NB4 (cell line): Measurements from ENCODE around the gene VPS13C.

ENCODE experiments used
- DNase-seq: peaks from one replicate; pipeline ENCODE4 v3.0.0; 2010; ENCODE audit warnings: low read depth
- H3K4me3 ChIP-seq: one replicate; pipeline ENCODE4 v1.5.1; 2011; ENCODE audit warnings: mild to moderate bottlenecking, low read depth, low read length, moderate library complexity
- CTCF ChIP-seq: IDR thresholded peaks from one replicate; pipeline ENCODE4 v1.5.1; 2012; ENCODE audit warnings: low read depth, low read length
- MYC ChIP-seq: IDR thresholded peaks from 2 replicates; pipeline ENCODE4 v1.6.1; 2011; ENCODE audit warnings: low read depth, low read length
- POLR2A ChIP-seq: IDR thresholded peaks from 2 replicates; pipeline ENCODE4 v1.6.1; 2011; ENCODE audit warnings: mild to moderate bottlenecking; ENCODE audit not compliant: insufficient read length; ENCODE audit errors: extremely low read depth
- TF ChIP-seq, protein P1 (sequence below): IDR thresholded peaks from 2 replicates; pipeline ENCODE4 v1.6.1; 2011; ENCODE audit warnings: low read depth, low read length

The VPS13C gene

GRCh38 chr15:62066663-62067447 is 6.6 kb upstream of the VPS13C start, which contains the start of gene C2CD4A:
C2CD4A (plus strand) TSS chr15:62066977; CDS start chr15:62067614, 637 bp downstream.
- no peak within 1 kb of the TSS for H3K4me3 ChIP-seq
- TF ChIP-seq POLR2A (no peak), CTCF (no peak), MYC (no peak)
- TF ChIP-seq, protein P1, sequence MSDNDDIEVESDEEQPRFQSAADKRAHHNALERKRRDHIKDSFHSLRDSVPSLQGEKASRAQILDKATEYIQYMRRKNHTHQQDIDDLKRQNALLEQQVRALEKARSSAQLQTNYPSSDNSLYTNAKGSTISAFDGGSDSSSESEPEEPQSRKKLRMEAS = no peak
- peak; percentile 52 for DNase-seq

GRCh38 chr15:62063825-62064635 is 3.8 kb upstream of the VPS13C start:
- no peak overlapping the region for H3K4me3 ChIP-seq
- no peak for TF ChIP-seq CTCF
- TF ChIP-seq, protein P1 = no peak
- no peak for DNase-seq

GRCh38 chr15:62060896-62061280 is 641 bp upstream of the VPS13C start:
- no peak for DNase-seq
- peak overlapping the region; percentile 69 for H3K4me3 ChIP-seq
- no peak for TF ChIP-seq POLR2A
- no peak for TF ChIP-seq MYC

- TF ChIP-seq POLR2A = no peak
- TF ChIP-seq MYC = peak; percentile 86
- TF ChIP-seq, protein P1 = peak; percentile 90
- TF ChIP-seq CTCF = no peak
These were observed 483 bp downstream of the VPS13C start for GRCh38 chr15:62059816-62060112.

DNA sequence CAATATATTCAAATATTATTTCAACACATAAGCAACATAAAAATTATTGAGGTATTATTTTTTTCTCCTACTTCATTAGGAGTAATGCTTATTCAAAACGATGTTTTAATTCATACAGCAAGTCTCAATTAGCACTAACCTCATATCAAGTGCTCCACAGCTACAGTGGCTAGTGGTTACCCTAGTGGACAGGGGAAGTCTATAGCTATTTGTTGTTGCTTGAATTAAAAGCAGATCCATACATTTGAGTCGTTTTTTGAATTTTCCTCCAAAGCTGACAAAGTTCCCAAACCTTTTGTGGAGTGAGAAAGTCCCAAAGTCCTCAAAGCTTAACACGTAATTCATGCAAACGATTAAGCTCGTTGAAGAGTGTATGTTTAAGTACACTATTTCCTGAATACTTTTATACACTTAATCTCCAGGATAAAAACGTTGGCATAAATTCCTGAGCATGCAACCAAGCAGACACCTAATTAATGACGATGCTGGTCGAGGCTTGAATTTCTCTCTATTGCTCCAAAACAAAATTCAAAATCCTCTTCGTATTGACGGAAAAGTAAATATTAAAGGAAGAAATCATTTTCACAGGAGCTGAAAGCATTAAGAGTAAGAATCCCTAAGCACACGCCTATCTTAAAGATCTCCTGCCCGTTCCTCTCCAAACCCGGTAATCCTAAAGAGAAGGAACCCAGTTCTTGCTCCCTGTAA is 985 bp downstream of the VPS13C start:
- peak; percentile 35 for DNase-seq
- TF ChIP-seq, protein P1 = no peak
- no peak for TF ChIP-seq CTCF
- TF ChIP-seq POLR2A = no peak
- TF ChIP-seq MYC = no peak
- H3K4me3 ChIP-seq = peak overlapping the region; percentile 89

More at GRCh38 chr15:62059816-62060112, 483 bp downstream of the VPS13C start:
- H3K4me3 ChIP-seq = peak overlapping the region; percentile 89
- DNase-seq = peak; percentile 88
